Measurements from ENCODE around the gene MINAR1.

Gene MINAR1

GRCh38 chr15:79467865-79468586, 35.9 kb downstream of the MINAR1 start:
- no peak for DNase-seq

GRCh38 chr15:79472446-79472845, 40.3 kb downstream of the MINAR1 start:
- DNase-seq: no peak

GRCh38 chr15:79474252-79474651, 42.1 kb downstream of the MINAR1 start:
- DNase-seq: no peak

GRCh38 chr15:79475306-79475705, 43.2 kb downstream of the MINAR1 start:
- no peak for DNase-seq

- DNase-seq: no peak
Observed at GRCh38 chr15:79478108-79478507, 46.0 kb downstream of the MINAR1 start.

- DNase-seq: no peak
Observed at GRCh38 chr15:79479616-79480015, 47.5 kb downstream of the MINAR1 start.

- DNase-seq: no peak
Observed at GRCh38 chr15:79481793-79482192, 49.7 kb downstream of the MINAR1 start.
